ENCODE data around the gene PPP1R14B. TPM values are rescaled to one million over a fixed set of nuclear protein-coding genes. Genes with fewer than 3 reads are reported as not detected.

PPP1R14B gene
- total and polyA plus RNA-seq, 4 donors, result 22.5 to 127 (median 122) TPM

- H3K4me1 ChIP-seq (ENCODE audit: control insufficient read depth, insufficient read depth, low read length), result peaks cover 9% of the 10 kb centered on the region
- H3K27ac ChIP-seq (ENCODE audit: low read depth, low read length), result no peak overlapping the region
- H3K36me3 ChIP-seq (ENCODE audit: control insufficient read depth, insufficient read depth, low read length), result peaks cover 87% of the 10 kb centered on the region
- H3K27me3 ChIP-seq (ENCODE audit: control insufficient read depth, insufficient read depth, low read length), result no peaks in the 10 kb centered on the region
- H3K9me3 ChIP-seq (ENCODE audit: control insufficient read depth, insufficient read depth, low read length), result no peaks in the 10 kb centered on the region
- WGBS (ENCODE audit: insufficient coverage), result 97% methylated on average over 42 of the region's 42 CpGs
- no peak for DNase-seq (ENCODE audit: low read depth in 4 of 6, low spot score in 6 of 6)
- H3K4me3 ChIP-seq (ENCODE audit: low read depth, low read length), result no peak overlapping the region
Observed at GRCh38 chr11:64262271-64263002, 15.7 kb upstream of the PPP1R14B start.

GRCh38 chr11:64261556-64262080 lies 14.9 kb upstream of the PPP1R14B start:
- H3K9me3 ChIP-seq (ENCODE audit: control insufficient read depth, insufficient read depth, low read length), result no peaks in the 10 kb centered on the region
- no peak overlapping the region for H3K27ac ChIP-seq (ENCODE audit: low read depth, low read length)
- H3K27me3 ChIP-seq (ENCODE audit: control insufficient read depth, insufficient read depth, low read length), result no peaks in the 10 kb centered on the region
- DNase-seq (ENCODE audit: low read depth in 4 of 6, low spot score in 6 of 6), result no peak
- 92% methylated on average over 16 of the region's 18 CpGs for WGBS (ENCODE audit: insufficient coverage)
- H3K4me3 ChIP-seq (ENCODE audit: low read depth, low read length), result no peak overlapping the region
- H3K36me3 ChIP-seq (ENCODE audit: control insufficient read depth, insufficient read depth, low read length), result peaks cover 87% of the 10 kb centered on the region
- H3K4me1 ChIP-seq (ENCODE audit: control insufficient read depth, insufficient read depth, low read length), result peaks cover 9% of the 10 kb centered on the region

- peaks cover 87% of the 10 kb centered on the region for H3K36me3 ChIP-seq (ENCODE audit: control insufficient read depth, insufficient read depth, low read length)
- H3K27me3 ChIP-seq (ENCODE audit: control insufficient read depth, insufficient read depth, low read length), result no peaks in the 10 kb centered on the region
- DNase-seq (ENCODE audit: low read depth in 4 of 6, low spot score in 6 of 6), result no peak
- H3K9me3 ChIP-seq (ENCODE audit: control insufficient read depth, insufficient read depth, low read length), result no peaks in the 10 kb centered on the region
- no peak overlapping the region for H3K27ac ChIP-seq (ENCODE audit: low read depth, low read length)
- no peak overlapping the region for H3K4me3 ChIP-seq (ENCODE audit: low read depth, low read length)
- H3K4me1 ChIP-seq (ENCODE audit: control insufficient read depth, insufficient read depth, low read length), result peaks cover 9% of the 10 kb centered on the region
- 100% methylated on average over 3 of the region's 6 CpGs for WGBS (ENCODE audit: insufficient coverage)
Observed at GRCh38 chr11:64260147-64260708, 13.5 kb upstream of the PPP1R14B start.

- Histone ChIP-seq H3K27me3 (ENCODE audit: control insufficient read depth, insufficient read depth, low read length) (no peaks in the 10 kb centered on the region), H3K36me3 (ENCODE audit: control insufficient read depth, insufficient read depth, low read length) (peaks cover 88% of the 10 kb centered on the region), H3K4me1 (ENCODE audit: control insufficient read depth, insufficient read depth, low read length) (peaks cover 8% of the 10 kb centered on the region), H3K27ac (ENCODE audit: low read depth, low read length) (no peak overlapping the region), H3K9me3 (ENCODE audit: control insufficient read depth, insufficient read depth, low read length) (no peaks in the 10 kb centered on the region), H3K4me3 (ENCODE audit: low read depth, low read length) (no peak overlapping the region)
- no peak for DNase-seq (ENCODE audit: low read depth in 4 of 6, low spot score in 6 of 6)
- WGBS (ENCODE audit: insufficient coverage), result 91% methylated on average over 3 of the region's 4 CpGs
Observed at GRCh38 chr11:64259533-64260067, 12.9 kb upstream of the PPP1R14B start.

GRCh38 chr11:64258946-64259532 lies 12.3 kb upstream of the PPP1R14B start:
- 95% methylated on average over 32 of the region's 32 CpGs for WGBS (ENCODE audit: insufficient coverage)
- no peak overlapping the region for H3K27ac ChIP-seq (ENCODE audit: low read depth, low read length)
- H3K36me3 ChIP-seq (ENCODE audit: control insufficient read depth, insufficient read depth, low read length), result peaks cover 87% of the 10 kb centered on the region
- DNase-seq (ENCODE audit: low read depth in 4 of 6, low spot score in 6 of 6), result no peak
- no peaks in the 10 kb centered on the region for H3K27me3 ChIP-seq (ENCODE audit: control insufficient read depth, insufficient read depth, low read length)
- H3K9me3 ChIP-seq (ENCODE audit: control insufficient read depth, insufficient read depth, low read length), result no peaks in the 10 kb centered on the region
- H3K4me3 ChIP-seq (ENCODE audit: low read depth, low read length), result no peak overlapping the region
- peaks cover 7% of the 10 kb centered on the region for H3K4me1 ChIP-seq (ENCODE audit: control insufficient read depth, insufficient read depth, low read length)

- 89% methylated on average over 21 of the region's 24 CpGs for WGBS (ENCODE audit: insufficient coverage)
- Histone ChIP-seq H3K27ac (ENCODE audit: low read depth, low read length) (no peak overlapping the region), H3K4me3 (ENCODE audit: low read depth, low read length) (no peak overlapping the region), H3K4me1 (ENCODE audit: control insufficient read depth, insufficient read depth, low read length) (peaks cover 11% of the 10 kb centered on the region), H3K27me3 (ENCODE audit: control insufficient read depth, insufficient read depth, low read length) (no peaks in the 10 kb centered on the region), H3K36me3 (ENCODE audit: control insufficient read depth, insufficient read depth, low read length) (peaks cover 80% of the 10 kb centered on the region), H3K9me3 (ENCODE audit: control insufficient read depth, insufficient read depth, low read length) (no peaks in the 10 kb centered on the region)
- DNase-seq (ENCODE audit: low read depth in 4 of 6, low spot score in 6 of 6), result no peak
Observed at GRCh38 chr11:64258356-64258755, 11.6 kb upstream of the PPP1R14B start.

GRCh38 chr11:64256300-64256699 lies 9.6 kb upstream of the PPP1R14B start:
- H3K27ac ChIP-seq (ENCODE audit: low read depth, low read length), result no peak overlapping the region
- H3K4me1 ChIP-seq (ENCODE audit: control insufficient read depth, insufficient read depth, low read length), result peaks cover 30% of the 10 kb centered on the region
- H3K9me3 ChIP-seq (ENCODE audit: control insufficient read depth, insufficient read depth, low read length), result no peaks in the 10 kb centered on the region
- H3K27me3 ChIP-seq (ENCODE audit: control insufficient read depth, insufficient read depth, low read length), result no peaks in the 10 kb centered on the region
- no peak overlapping the region for H3K4me3 ChIP-seq (ENCODE audit: low read depth, low read length)
- H3K36me3 ChIP-seq (ENCODE audit: control insufficient read depth, insufficient read depth, low read length), result peaks cover 60% of the 10 kb centered on the region
- no peak for DNase-seq (ENCODE audit: low read depth in 4 of 6, low spot score in 6 of 6)
- WGBS (ENCODE audit: insufficient coverage), result 95% methylated on average over 15 of the region's 15 CpGs

- no peak for DNase-seq (ENCODE audit: low read depth in 4 of 6, low spot score in 6 of 6)
- H3K27me3 ChIP-seq (ENCODE audit: control insufficient read depth, insufficient read depth, low read length), result peaks cover 5% of the 10 kb centered on the region
- no peaks in the 10 kb centered on the region for H3K9me3 ChIP-seq (ENCODE audit: control insufficient read depth, insufficient read depth, low read length)
- peaks cover 57% of the 10 kb centered on the region for H3K36me3 ChIP-seq (ENCODE audit: control insufficient read depth, insufficient read depth, low read length)
- no peak overlapping the region for H3K4me3 ChIP-seq (ENCODE audit: low read depth, low read length)
- no peak overlapping the region for H3K27ac ChIP-seq (ENCODE audit: low read depth, low read length)
- peaks cover 38% of the 10 kb centered on the region for H3K4me1 ChIP-seq (ENCODE audit: control insufficient read depth, insufficient read depth, low read length)
- 95% methylated on average over 33 of the region's 35 CpGs for WGBS (ENCODE audit: insufficient coverage)
Observed at GRCh38 chr11:64255135-64256128, 8.7 kb upstream of the PPP1R14B start.

GRCh38 chr11:64254326-64254725 lies 7.6 kb upstream of the PPP1R14B start:
- Histone ChIP-seq H3K36me3 (ENCODE audit: control insufficient read depth, insufficient read depth, low read length) (peaks cover 46% of the 10 kb centered on the region), H3K9me3 (ENCODE audit: control insufficient read depth, insufficient read depth, low read length) (no peaks in the 10 kb centered on the region), H3K27ac (ENCODE audit: low read depth, low read length) (no peak overlapping the region), H3K4me3 (ENCODE audit: low read depth, low read length) (no peak overlapping the region), H3K27me3 (ENCODE audit: control insufficient read depth, insufficient read depth, low read length) (peaks cover 6% of the 10 kb centered on the region), H3K4me1 (ENCODE audit: control insufficient read depth, insufficient read depth, low read length) (peaks cover 43% of the 10 kb centered on the region)
- 96% methylated on average over 7 of the region's 7 CpGs for WGBS (ENCODE audit: insufficient coverage)
- no peak for DNase-seq (ENCODE audit: low read depth in 4 of 6, low spot score in 6 of 6)

Measured in spinal cord (tissue), 10 donors.